HG03159 (cell line): ENCODE results near the gene LDLRAD2.

Source experiments
- ATAC-seq: cut with Tn5 transposase; IDR thresholded peaks from one replicate; pipeline ENCODE4 v1.9.1; 2021; ENCODE audit warnings: mild to moderate bottlenecking, moderate library complexity; ENCODE audit not compliant: unreplicated experiment

The LDLRAD2 gene

GRCh38 chr1:21857840-21858670 is 46.0 kb downstream of the LDLRAD2 start:
- no peak for ATAC-seq

DNA sequence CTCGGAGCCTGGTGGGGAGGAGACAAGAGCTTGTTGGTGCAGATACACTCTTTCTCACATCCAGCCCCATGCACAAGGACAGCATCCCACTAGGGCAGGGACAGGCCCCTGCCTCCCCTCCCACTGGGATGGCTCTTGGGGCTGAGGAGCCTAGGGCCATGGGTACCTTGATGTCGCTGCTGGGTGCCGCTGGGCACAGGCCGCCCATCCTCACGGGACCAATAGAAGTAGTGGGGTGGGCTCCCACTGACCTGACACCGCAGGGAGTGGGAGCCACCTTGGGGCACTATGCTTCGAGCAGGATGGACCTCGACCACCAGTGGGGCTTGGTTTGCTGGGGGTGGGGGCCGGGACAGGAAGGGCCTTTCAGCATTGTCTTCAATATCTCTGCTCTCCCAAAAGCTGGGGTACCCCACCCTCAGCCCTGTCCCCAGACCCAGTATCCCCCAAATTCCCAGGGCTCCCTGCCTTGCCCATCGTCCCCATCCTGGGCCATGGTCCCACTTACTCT is 47.7 kb downstream of the LDLRAD2 start:
- no peak for ATAC-seq

DNA sequence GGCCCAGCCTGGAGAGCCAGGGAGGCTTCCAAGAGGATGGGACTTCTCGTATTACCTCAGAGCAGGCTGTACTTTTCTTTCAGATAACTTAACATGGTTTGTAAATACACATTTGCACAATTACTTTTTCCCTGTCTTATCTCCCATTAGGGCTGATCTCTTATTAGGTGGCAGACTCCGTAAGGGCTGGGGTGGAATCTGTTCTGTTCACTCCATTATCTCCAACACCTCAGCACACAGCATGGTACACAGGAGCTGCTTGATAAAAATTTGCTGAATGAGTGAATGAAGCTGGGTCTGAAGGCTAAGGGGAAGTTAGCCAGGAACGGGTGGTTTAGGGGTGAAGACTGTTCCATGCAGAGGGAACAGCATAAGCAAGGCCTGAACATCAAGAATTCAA is 48.9 kb downstream of the LDLRAD2 start:
- ATAC-seq = no peak

DNA sequence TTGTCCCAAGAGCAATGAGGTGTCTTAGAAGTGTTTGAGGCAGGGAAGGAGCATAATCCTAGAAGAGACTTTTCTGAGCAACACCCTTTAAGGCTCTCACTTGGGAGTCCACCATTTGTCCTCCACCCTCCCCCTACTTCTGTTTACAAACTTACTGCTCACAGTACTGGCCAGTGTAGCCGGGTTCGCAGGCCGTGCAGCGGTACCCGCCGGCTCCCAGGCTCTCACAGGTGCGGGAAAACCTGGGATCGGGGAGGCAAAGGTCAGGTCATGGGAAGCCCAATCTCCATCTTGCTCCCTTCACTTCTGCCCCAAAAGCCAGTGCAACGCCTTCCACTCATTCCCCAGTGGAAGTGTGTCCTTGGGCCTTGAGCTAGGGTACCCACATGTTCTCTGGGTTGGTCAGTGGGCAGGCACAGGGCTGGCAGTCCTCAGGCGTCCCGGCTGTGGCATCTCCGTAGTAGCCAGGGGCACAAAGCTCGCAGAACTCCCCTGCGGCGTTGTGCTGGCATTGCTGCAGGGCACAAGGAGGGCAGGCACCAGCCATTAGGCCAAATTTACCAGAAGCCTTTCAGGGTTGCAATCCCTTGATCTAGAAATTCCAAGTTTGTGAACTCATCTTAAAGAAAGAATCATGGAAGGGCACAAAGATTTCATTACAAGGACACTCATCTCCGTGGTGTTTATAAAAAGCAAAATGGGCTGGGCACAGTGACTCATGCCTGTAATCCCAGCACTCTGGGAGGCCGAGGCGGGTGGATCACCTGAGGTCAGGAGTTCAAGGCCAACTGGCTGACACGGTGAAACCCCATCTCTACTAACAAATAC is 49.8 kb downstream of the LDLRAD2 start:
- no peak for ATAC-seq

- no peak for ATAC-seq
Measured at GRCh38 chr1:21863981-21864380, 51.9 kb downstream of the LDLRAD2 start.

DNA sequence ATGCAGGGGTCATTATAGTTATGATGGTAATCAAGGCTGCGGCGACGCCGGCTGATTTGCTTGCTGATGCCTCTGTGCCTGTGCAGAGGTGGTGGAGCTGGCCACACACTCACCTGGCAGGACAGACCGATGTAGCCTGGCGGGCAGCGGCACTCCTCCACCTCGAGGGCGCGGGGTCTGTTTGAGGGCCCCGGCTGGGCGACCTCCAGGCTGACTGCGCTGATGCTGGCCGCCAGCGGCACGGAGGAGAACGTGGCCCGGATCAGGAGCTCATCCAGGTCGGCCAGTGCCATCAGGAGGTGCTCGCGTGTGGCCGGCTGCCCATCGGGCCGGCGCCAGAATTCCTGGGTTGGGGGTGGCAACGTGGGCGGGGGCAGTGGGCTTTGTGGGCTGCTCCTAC is 52.7 kb downstream of the LDLRAD2 start:
- ATAC-seq = no peak

GRCh38 chr1:21865609-21865942 is 53.5 kb downstream of the LDLRAD2 start:
- ATAC-seq = no peak

GRCh38 chr1:21865943-21866706 is 54.1 kb downstream of the LDLRAD2 start:
- peak; percentile 73 for ATAC-seq

DNA sequence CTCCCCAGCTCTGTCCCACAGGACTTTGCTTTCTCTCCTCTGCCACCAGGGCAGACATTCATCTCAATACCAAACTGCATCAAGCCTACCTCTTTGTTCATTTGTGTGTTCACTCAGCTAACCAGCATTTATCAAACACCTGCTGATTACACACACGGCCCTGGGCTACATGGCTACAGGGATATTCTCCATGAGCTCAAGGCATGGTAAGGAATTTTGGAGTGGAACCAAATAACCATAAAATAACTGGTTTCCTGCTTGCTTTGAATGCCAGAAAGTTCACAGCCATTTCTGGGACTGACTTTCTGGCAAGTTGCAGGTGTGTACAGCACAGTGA is 54.6 kb downstream of the LDLRAD2 start:
- ATAC-seq = no peak

DNA sequence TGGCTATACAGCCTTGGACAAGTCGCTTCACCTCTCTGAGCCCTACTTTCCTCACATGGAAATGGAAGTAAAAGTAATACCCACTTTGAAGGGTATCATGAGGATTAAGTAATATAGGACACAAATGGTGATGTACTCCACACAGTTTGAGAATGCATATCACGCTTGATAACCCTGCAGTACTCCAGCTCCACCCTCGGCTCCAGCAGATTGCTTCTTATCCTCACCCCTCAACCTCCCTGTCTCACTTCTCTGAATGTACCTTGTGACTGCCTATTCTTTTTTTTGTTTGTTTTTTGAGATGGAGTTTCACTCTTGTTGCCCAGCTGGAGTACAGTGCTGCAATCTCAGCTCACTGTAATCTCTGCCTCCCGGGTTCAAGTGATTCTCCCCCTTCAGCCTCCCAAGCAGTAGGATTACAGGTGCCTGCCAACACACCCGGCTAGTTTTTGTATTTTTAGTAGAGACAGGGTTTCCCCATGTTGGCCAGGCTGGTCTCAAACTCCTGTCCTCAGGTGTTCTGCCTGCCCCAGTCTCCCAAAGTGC is 55.5 kb downstream of the LDLRAD2 start:
- ATAC-seq = no peak

DNA sequence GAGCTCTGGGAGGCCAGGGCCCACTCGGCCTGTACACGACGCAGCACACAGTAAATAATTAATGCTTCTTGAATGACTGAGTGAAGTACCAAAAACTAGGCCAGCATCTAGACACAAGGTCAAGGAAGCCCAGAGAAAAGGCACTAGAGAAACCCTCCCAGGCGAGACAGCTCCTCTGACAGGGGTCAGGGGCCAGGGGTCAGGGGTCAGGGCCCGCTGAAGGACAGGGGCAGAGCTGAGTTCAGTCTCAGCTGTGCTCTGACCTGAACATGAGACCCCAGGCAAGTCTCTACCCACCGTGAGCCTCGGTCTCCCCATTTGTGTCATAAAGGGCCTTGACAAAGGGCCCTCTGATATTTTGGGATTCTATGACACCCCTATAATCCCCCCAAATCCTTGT is 56.4 kb downstream of the LDLRAD2 start:
- ATAC-seq = no peak

DNA sequence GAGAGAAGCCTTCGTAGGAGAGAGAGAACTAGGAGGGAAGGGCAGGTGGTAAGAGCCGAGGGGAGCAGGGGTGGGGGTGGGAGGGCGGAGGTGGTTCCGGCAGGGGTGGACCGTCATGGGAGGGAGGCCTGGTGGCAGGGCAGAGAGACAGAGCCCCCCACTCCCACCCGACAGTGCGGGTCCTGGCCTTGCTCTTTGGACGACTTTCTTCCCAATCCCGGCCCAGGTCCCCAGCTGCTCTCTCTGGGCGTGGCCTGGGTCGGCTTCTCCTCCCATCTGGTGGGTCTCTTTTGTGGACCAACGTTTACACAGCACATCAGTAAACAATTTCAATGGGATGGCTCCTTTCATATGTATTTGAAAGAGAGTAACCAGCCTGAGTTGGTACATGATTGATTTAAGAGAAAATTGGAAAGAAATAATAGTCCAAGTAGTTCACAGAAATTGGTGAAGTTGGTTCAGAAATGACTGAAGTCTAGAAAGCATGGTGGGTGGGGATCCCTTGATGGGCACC is 56.9 kb downstream of the LDLRAD2 start:
- ATAC-seq = no peak

GRCh38 chr1:21869620-21870121 is 57.6 kb downstream of the LDLRAD2 start:
- no peak for ATAC-seq

GRCh38 chr1:21870611-21871010 is 58.5 kb downstream of the LDLRAD2 start:
- no peak for ATAC-seq

DNA sequence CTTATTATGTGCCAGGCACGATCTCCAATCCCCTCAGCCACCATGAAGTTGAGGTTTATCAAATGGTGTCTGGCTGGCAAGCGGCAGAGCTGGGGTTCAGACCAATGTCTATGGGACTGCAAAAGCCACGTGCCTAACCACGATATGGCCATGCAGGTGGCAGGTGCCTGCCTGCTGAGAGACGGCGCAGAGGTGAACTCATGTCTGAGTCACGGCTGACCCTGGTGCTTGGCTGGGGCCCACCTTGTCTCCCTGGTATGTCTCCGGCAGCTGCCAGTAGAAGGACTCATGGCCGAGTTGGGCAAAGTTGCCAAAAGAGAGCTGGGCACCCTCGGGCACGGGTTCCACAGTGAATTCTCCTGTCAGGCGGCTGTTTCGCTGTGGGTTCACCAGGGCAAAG is 59.9 kb downstream of the LDLRAD2 start:
- no peak for ATAC-seq

DNA sequence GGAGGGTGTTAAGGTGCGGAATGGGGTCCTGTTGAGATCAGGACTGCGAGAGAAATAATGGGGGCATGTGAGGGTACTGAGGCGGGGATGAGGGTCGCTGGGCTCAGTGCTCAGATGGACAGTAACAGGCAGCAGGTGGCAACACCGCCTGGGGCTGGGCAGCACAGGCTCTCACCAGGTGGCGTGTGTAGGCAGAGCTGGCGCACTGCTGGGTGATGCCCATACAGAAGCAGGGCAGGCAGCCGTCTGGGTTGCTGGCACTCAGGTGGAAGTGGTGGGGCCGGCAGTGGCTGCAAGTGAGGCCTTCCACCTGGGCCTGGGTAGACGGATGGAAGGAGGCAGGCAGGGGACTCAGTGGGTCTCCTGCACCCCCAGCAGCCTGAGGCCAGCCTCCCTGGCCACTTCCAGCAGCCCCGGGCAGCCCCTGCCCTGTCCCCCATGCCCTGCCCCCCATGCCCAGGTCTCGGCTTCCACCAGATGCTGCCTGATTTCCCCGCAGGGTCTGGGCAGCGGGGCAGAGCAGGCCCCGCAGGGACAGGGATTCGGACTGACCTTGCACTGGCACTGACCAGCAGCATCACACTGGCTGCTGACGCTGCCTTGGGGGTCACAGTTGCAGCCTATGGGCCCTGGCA is 60.5 kb downstream of the LDLRAD2 start:
- no peak for ATAC-seq

DNA sequence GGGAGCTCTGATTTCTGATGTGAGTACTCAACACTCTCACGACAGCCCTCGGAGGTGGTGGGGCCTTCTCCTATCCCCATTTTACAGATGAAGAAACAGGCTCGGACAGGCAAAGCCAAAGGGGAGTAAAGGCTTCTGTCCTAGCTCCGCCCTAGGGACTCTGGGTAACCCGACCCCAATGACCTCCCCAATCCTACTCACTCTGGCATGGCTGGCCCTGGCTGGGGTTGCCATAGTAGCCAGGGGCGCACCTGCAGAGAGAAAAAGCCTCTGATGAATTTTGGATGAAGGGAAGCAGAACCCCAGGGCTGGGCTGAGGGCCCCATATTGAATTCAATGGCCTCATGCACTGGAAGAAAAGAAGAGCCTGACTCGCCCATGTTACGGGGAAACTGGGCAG is 61.1 kb downstream of the LDLRAD2 start:
- ATAC-seq = no peak

- ATAC-seq = no peak
Measured at GRCh38 chr1:21873761-21874160, 61.7 kb downstream of the LDLRAD2 start.

DNA sequence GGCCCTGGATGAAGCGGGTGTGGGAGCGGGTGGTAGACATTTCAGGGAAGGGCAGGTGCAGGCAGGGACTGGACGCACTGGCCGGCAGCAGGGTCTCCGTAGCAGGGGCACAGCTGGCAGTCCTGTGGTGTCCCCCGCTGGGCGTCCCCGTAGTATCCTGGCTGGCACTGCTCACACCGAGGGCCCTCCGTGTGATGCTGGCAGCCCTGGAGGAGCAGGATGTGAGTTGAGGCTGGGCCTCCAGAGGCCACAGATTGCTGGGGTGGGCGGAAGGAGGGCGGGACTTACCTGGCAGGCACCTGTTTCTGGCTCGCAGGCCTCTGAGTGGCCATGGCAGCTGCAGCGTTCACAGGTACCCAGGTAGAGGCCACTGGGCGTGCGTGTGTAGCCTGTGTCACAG is 62.3 kb downstream of the LDLRAD2 start:
- no peak for ATAC-seq
